HepG2 (cell line): Measurements from ENCODE around the gene PHACTR1. TPM values are rescaled to one million over a fixed set of nuclear protein-coding genes. Genes with fewer than 3 reads are reported as not detected.

Experiments
- ATAD3A ChIP-seq: sonication (generic); formaldehyde crosslinking; IDR thresholded peaks from 2 replicates; pipeline ENCODE4 v1.4.0; 2020; ENCODE audit warnings: missing genetic modification reagents
- CBX1 ChIP-seq: IDR thresholded peaks from one replicate; pipeline ENCODE4 v1.6.1; 2016; ENCODE audit warnings: antibody characterized with exemption, low read depth
- GABPB1 ChIP-seq: IDR thresholded peaks from 2 replicates; pipeline ENCODE4 v1.6.1; 2016; ENCODE audit warnings: mild to moderate bottlenecking, missing genetic modification reagents, moderate library complexity, missing compliant biosample characterization
- MATR3 ChIP-seq: sonication (generic); formaldehyde crosslinking; IDR thresholded peaks from 2 replicates; pipeline ENCODE4 v1.4.0; 2020; ENCODE audit warnings: missing genetic modification reagents
- MIXL1 ChIP-seq: IDR thresholded peaks from 2 replicates; pipeline ENCODE4 v1.6.1; 2016
- NFRKB ChIP-seq: fragments of 450-650 bp; IDR thresholded peaks from 2 replicates; pipeline ENCODE4 v1.6.1; 2017
- RARG ChIP-seq: sonication (generic); formaldehyde crosslinking; IDR thresholded peaks from 2 replicates; pipeline ENCODE4 v1.4.0; 2020; ENCODE audit warnings: low read depth, mild to moderate bottlenecking, missing genetic modification reagents
- RFX1 ChIP-seq: fragments of 450-650 bp; IDR thresholded peaks from 2 replicates; pipeline ENCODE4 v1.6.1; 2017
- ZFP37 ChIP-seq: sonication (generic); formaldehyde crosslinking; IDR thresholded peaks from 2 replicates; pipeline ENCODE4 v1.4.0; 2020; ENCODE audit warnings: missing genetic modification reagents, borderline replicate concordance
- ZMYM2 ChIP-seq: sonication (generic); formaldehyde crosslinking; IDR thresholded peaks from 2 replicates; pipeline ENCODE4 v1.8.0; 2022; ENCODE audit warnings: mild to moderate bottlenecking, missing genetic modification reagents
- ZNF20 ChIP-seq: sonication (generic); formaldehyde crosslinking; IDR thresholded peaks from 2 replicates; pipeline ENCODE4 v1.4.0; 2020; ENCODE audit warnings: mild to moderate bottlenecking, moderate library complexity, missing genetic modification reagents
- ZNF329 ChIP-seq: sonication (generic); formaldehyde crosslinking; IDR thresholded peaks from 2 replicates; pipeline ENCODE4 v1.9.0; 2021; ENCODE audit warnings: low read depth, mild to moderate bottlenecking, missing genetic modification reagents
- ZNF510 ChIP-seq: sonication (generic); formaldehyde crosslinking; IDR thresholded peaks from 2 replicates; pipeline ENCODE4 v1.4.0; 2020; ENCODE audit warnings: low read depth, mild to moderate bottlenecking, missing genetic modification reagents
- ZSCAN22 ChIP-seq: sonication (generic); formaldehyde crosslinking; IDR thresholded peaks from 2 replicates; pipeline ENCODE4 v1.4.0; 2020; ENCODE audit warnings: mild to moderate bottlenecking, missing genetic modification reagents
- polyA plus RNA-seq, 8 experiments: library from polyadenylated mRNA; depleted of rRNA in 3 of 8; stranded (reverse) in 7 of 8; unstranded in 1 of 8; fragments of >200 nt; fragmentation: Illumina TruSeq in 4 of 8; extraction: Trizol in 4 of 8; gene quantifications; 2 replicates each; pipeline versions ENCODE4 v1.2.1 to v1.2.3, GENCODE V29; 2011 to 2016; ENCODE audit warnings: low read depth in 4 of 8, missing spikeins in 1 of 8, mixed read lengths in 1 of 8; ENCODE audit not compliant: insufficient read depth in 1 of 8
- total RNA-seq, 5 experiments: library from RNA; depleted of rRNA; stranded (reverse); fragments of >200 nt; fragmentation: Illumina TruSeq; extraction: Trizol; gene quantifications; 2 replicates each; pipeline ENCODE4 v1.2.3, GENCODE V29; 2016; ENCODE audit warnings: low read depth in 1 of 5
- TF ChIP-seq, protein P1 (sequence below): sonication (generic); formaldehyde crosslinking; IDR thresholded peaks from 2 replicates; pipeline ENCODE4 v1.5.0; 2020; ENCODE audit warnings: mild to moderate bottlenecking, missing genetic modification reagents, borderline replicate concordance
- TF ChIP-seq, protein P2 (sequence below), 2 experiments: sonication (generic) in 1 of 2; formaldehyde crosslinking in 1 of 2; IDR thresholded peaks; 2 replicates each; pipeline versions ENCODE4 v1.4.0 to v1.6.1; 2016 to 2020; ENCODE audit warnings: borderline replicate concordance in 1 of 2, low read depth in 1 of 2, mild to moderate bottlenecking in 1 of 2, missing genetic modification reagents in 1 of 2
- TF ChIP-seq, protein P3 (sequence below): sonication (generic); formaldehyde crosslinking; IDR thresholded peaks from 2 replicates; pipeline ENCODE4 v1.5.0; 2020; ENCODE audit warnings: missing genetic modification reagents, mild to moderate bottlenecking, borderline replicate concordance

Gene PHACTR1
- total and polyA plus RNA-seq, 2 of the 13 experiments (the other 11 are each of a cell fraction or from before 2014, with no cell fraction given) = 0.09 TPM; not detected in 1

DNA sequence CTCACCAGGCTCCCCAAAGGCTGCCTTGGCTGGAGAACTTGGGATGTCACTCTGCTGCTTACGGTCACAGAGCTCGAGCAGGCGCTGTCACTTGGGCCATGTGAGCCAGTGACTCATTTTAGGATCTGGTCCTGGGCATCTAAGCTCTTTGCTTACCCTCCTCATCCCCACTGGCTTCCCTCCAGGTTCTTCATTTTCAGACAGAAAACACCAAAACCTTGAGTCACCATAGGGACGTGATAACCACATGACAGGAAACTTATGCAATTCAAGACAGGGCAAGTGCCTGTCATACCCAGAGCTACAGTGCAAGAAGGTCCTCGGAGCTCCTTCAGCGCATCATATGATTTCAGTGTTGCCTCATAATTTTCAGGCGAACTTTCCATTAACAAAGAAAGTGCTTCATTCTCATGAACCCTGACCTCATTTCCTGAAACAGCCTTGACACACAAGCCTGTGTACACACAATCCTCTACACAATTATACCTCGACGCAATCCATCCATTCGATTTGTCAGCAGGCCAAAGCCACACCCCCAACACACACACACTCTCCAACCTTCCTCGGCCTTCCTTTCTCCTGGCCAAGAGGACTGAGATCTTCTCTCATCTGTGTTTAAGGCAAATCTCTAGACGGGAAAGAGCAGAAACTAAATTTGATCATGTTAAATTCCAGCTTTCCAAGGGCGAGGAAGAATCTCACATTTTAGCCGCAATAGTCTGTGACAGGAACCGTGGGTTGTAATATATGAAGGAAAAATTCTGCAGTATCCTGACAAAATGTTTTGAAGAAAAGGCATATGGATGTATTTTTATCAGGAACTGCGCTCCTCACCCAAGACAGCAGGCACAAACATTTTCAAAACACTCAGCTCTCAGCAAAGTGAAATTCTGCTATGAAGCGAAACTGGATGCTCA is 586.4 kb downstream of the PHACTR1 start (continued):
- TF ChIP-seq, protein P1, sequence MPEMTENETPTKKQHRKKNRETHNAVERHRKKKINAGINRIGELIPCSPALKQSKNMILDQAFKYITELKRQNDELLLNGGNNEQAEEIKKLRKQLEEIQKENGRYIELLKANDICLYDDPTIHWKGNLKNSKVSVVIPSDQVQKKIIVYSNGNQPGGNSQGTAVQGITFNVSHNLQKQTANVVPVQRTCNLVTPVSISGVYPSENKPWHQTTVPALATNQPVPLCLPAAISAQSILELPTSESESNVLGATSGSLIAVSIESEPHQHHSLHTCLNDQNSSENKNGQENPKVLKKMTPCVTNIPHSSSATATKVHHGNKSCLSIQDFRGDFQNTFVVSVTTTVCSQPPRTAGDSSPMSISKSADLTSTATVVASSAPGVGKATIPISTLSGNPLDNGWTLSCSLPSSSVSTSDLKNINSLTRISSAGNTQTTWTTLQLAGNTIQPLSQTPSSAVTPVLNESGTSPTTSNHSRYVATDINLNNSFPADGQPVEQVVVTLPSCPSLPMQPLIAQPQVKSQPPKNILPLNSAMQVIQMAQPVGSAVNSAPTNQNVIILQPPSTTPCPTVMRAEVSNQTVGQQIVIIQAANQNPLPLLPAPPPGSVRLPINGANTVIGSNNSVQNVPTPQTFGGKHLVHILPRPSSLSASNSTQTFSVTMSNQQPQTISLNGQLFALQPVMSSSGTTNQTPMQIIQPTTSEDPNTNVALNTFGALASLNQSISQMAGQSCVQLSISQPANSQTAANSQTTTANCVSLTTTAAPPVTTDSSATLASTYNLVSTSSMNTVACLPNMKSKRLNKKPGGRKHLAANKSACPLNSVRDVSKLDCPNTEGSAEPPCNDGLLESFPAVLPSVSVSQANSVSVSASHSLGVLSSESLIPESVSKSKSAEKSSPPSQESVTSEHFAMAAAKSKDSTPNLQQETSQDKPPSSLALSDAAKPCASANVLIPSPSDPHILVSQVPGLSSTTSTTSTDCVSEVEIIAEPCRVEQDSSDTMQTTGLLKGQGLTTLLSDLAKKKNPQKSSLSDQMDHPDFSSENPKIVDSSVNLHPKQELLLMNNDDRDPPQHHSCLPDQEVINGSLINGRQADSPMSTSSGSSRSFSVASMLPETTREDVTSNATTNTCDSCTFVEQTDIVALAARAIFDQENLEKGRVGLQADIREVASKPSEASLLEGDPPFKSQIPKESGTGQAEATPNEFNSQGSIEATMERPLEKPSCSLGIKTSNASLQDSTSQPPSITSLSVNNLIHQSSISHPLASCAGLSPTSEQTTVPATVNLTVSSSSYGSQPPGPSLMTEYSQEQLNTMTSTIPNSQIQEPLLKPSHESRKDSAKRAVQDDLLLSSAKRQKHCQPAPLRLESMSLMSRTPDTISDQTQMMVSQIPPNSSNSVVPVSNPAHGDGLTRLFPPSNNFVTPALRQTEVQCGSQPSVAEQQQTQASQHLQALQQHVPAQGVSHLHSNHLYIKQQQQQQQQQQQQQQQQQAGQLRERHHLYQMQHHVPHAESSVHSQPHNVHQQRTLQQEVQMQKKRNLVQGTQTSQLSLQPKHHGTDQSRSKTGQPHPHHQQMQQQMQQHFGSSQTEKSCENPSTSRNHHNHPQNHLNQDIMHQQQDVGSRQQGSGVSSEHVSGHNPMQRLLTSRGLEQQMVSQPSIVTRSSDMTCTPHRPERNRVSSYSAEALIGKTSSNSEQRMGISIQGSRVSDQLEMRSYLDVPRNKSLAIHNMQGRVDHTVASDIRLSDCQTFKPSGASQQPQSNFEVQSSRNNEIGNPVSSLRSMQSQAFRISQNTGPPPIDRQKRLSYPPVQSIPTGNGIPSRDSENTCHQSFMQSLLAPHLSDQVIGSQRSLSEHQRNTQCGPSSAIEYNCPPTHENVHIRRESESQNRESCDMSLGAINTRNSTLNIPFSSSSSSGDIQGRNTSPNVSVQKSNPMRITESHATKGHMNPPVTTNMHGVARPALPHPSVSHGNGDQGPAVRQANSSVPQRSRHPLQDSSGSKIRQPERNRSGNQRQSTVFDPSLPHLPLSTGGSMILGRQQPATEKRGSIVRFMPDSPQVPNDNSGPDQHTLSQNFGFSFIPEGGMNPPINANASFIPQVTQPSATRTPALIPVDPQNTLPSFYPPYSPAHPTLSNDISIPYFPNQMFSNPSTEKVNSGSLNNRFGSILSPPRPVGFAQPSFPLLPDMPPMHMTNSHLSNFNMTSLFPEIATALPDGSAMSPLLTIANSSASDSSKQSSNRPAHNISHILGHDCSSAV (CRISPR knock-in tag) = no peak
- no peak for TF ChIP-seq CBX1
- TF ChIP-seq, protein P2, sequence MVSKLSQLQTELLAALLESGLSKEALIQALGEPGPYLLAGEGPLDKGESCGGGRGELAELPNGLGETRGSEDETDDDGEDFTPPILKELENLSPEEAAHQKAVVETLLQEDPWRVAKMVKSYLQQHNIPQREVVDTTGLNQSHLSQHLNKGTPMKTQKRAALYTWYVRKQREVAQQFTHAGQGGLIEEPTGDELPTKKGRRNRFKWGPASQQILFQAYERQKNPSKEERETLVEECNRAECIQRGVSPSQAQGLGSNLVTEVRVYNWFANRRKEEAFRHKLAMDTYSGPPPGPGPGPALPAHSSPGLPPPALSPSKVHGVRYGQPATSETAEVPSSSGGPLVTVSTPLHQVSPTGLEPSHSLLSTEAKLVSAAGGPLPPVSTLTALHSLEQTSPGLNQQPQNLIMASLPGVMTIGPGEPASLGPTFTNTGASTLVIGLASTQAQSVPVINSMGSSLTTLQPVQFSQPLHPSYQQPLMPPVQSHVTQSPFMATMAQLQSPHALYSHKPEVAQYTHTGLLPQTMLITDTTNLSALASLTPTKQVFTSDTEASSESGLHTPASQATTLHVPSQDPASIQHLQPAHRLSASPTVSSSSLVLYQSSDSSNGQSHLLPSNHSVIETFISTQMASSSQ (IDR thresholded peaks at IDR 0.05; ENCODE audit: low read depth) = no peak
- TF ChIP-seq, protein P2 (CRISPR knock-in tag; IDR thresholded peaks at IDR 0.05; ENCODE audit: borderline replicate concordance) = no peak; the same call in 1 of the 2 replicates
- TF ChIP-seq ZNF510 = no peak
- TF ChIP-seq MIXL1 = no peak
- no peak for TF ChIP-seq ZNF329 (CRISPR knock-in tag)
- no peak for TF ChIP-seq MATR3 (CRISPR knock-in tag)
- TF ChIP-seq ZMYM2 (CRISPR knock-in tag) = no peak
- no peak; the same call in 1 of the 2 replicates for TF ChIP-seq GABPB1 (CRISPR knock-in tag)
- no peak for TF ChIP-seq RARG (CRISPR knock-in tag)
- no peak for TF ChIP-seq ZSCAN22 (CRISPR knock-in tag)
- TF ChIP-seq ATAD3A (CRISPR knock-in tag) = no peak
- TF ChIP-seq, protein P3, sequence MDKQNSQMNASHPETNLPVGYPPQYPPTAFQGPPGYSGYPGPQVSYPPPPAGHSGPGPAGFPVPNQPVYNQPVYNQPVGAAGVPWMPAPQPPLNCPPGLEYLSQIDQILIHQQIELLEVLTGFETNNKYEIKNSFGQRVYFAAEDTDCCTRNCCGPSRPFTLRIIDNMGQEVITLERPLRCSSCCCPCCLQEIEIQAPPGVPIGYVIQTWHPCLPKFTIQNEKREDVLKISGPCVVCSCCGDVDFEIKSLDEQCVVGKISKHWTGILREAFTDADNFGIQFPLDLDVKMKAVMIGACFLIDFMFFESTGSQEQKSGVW (CRISPR knock-in tag) = no peak
- TF ChIP-seq NFRKB = no peak
- no peak for TF ChIP-seq ZFP37
- TF ChIP-seq RFX1 = no peak
- TF ChIP-seq ZNF20 = no peak
